ELF-1 (cell line): Measurements from ENCODE around the gene ASXL2.
"Not testable (repeated sequence)": the region's sequence is repeated elsewhere in the genome, so short reads cannot be mapped to it uniquely, and the experiment has no call there.

ENCODE experiments used
- DNase-seq: peaks from one replicate; pipeline ENCODE4 v3.0.0-alpha.2; 2016; ENCODE audit warnings: low read depth, low spot score

Gene ASXL2

GRCh38 chr2:25891672-25892071, 13.4 kb upstream of the ASXL2 start:
- DNase-seq = no peak

GRCh38 chr2:25887624-25888242, 9.4 kb upstream of the ASXL2 start:
- DNase-seq = no peak

- DNase-seq = no peak
These were observed 7.6 kb upstream of the ASXL2 start for GRCh38 chr2:25885933-25886332.

- DNase-seq = no peak
These were observed 3.5 kb upstream of the ASXL2 start for GRCh38 chr2:25881764-25882163.

- no peak for DNase-seq
These were observed 945 bp upstream of the ASXL2 start for GRCh38 chr2:25879133-25879730.

- peak; percentile 82 for DNase-seq
These were observed 591 bp downstream of the ASXL2 start for GRCh38 chr2:25877431-25878360.

GRCh38 chr2:25872134-25872533, 6.2 kb downstream of the ASXL2 start:
- DNase-seq = no peak

GRCh38 chr2:25867396-25868003, 10.8 kb downstream of the ASXL2 start:
- DNase-seq = no peak

- DNase-seq = peak; percentile 23
These were observed 21.9 kb downstream of the ASXL2 start for GRCh38 chr2:25856377-25856776.

GRCh38 chr2:25855065-25855464, 23.2 kb downstream of the ASXL2 start:
- DNase-seq = no peak

- DNase-seq = no peak
These were observed 23.7 kb downstream of the ASXL2 start for GRCh38 chr2:25854613-25855012.

- DNase-seq = no peak
These were observed 25.1 kb downstream of the ASXL2 start for GRCh38 chr2:25853038-25853638.

- peak; percentile 23 for DNase-seq
These were observed 26.4 kb downstream of the ASXL2 start for GRCh38 chr2:25851740-25852503.

- DNase-seq = not testable (repeated sequence)
These were observed 27.9 kb downstream of the ASXL2 start for GRCh38 chr2:25850400-25850799.

- DNase-seq = not testable (repeated sequence)
These were observed 28.9 kb downstream of the ASXL2 start for GRCh38 chr2:25849350-25849749.

GRCh38 chr2:25845843-25846505, 32.3 kb downstream of the ASXL2 start:
- DNase-seq = peak; percentile 26

- no peak for DNase-seq
These were observed 34.2 kb downstream of the ASXL2 start for GRCh38 chr2:25844089-25844488.

- no peak for DNase-seq
These were observed 36.1 kb downstream of the ASXL2 start for GRCh38 chr2:25842155-25842554.

- no peak for DNase-seq
These were observed 40.0 kb downstream of the ASXL2 start for GRCh38 chr2:25838152-25838756.

- DNase-seq = no peak
These were observed 42.4 kb downstream of the ASXL2 start for GRCh38 chr2:25835906-25836305.
